ENCODE results near the gene BOLA2B.

DNA sequence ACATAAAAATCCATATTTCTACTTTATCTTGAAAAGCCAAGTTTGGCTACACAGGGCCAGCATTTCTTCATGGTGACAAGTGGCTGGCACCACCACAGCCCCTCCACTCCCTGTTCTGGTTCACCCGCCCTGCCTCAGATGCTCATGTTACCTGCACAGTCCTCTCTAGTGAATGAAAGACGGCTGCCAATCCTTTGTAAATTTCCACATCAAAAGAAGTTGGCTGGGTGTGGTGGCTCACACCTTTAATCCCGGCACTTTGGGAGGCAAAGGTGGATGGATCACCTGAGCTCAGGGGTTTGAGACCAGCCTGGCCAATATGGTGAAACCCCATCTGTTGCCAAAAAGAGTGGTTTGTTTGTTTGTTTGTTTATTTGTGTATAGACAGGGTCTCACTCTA lies 29.9 kb downstream of the BOLA2B start:
- TF ChIP-seq ZNF558 (tag by site-specific recombination; IDR thresholded peaks at IDR 0.05) (no peak), ZNF416 (tag by site-specific recombination; IDR thresholded peaks at IDR 0.05) (no peak), SP2 (tag by site-specific recombination; IDR thresholded peaks at IDR 0.05) (no peak), SP7 (tag by site-specific recombination; IDR thresholded peaks at IDR 0.05) (no peak)
- TF ChIP-seq, protein P1, sequence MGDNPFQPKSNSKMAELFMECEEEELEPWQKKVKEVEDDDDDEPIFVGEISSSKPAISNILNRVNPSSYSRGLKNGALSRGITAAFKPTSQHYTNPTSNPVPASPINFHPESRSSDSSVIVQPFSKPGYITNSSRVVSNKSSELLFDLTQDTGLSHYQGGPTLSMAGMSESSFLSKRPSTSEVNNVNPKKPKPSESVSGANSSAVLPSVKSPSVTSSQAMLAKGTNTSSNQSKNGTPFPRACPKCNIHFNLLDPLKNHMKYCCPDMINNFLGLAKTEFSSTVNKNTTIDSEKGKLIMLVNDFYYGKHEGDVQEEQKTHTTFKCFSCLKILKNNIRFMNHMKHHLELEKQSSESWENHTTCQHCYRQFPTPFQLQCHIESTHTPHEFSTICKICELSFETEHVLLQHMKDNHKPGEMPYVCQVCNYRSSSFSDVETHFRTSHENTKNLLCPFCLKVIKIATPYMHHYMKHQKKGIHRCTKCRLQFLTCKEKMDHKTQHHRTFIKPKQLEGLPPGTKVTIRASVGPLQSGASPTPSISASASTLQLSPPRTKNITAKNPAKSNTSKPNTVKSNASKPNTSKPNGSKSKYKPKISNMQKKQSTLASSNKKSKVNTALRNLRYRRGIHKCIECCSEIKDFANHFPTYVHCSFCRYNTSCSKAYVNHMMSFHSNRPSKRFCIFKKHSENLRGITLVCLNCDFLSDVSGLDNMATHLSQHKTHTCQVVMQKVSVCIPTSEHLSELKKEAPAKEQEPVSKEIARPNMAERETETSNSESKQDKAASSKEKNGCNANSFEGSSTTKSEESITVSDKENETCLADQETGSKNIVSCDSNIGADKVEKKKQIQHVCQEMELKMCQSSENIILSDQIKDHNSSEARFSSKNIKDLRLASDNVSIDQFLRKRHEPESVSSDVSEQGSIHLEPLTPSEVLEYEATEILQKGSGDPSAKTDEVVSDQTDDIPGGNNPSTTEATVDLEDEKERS (tag by site-specific recombination; IDR thresholded peaks at IDR 0.05), result no peak
- TF ChIP-seq, protein P2, sequence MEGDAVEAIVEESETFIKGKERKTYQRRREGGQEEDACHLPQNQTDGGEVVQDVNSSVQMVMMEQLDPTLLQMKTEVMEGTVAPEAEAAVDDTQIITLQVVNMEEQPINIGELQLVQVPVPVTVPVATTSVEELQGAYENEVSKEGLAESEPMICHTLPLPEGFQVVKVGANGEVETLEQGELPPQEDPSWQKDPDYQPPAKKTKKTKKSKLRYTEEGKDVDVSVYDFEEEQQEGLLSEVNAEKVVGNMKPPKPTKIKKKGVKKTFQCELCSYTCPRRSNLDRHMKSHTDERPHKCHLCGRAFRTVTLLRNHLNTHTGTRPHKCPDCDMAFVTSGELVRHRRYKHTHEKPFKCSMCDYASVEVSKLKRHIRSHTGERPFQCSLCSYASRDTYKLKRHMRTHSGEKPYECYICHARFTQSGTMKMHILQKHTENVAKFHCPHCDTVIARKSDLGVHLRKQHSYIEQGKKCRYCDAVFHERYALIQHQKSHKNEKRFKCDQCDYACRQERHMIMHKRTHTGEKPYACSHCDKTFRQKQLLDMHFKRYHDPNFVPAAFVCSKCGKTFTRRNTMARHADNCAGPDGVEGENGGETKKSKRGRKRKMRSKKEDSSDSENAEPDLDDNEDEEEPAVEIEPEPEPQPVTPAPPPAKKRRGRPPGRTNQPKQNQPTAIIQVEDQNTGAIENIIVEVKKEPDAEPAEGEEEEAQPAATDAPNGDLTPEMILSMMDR (tag by site-specific recombination; IDR thresholded peaks at IDR 0.05), result no peak
